Esophagus squamous epithelium (tissue), 5 donors: ENCODE results near the gene CEP112. TPM values are rescaled to one million over a fixed set of nuclear protein-coding genes. Genes with fewer than 3 reads are reported as not detected.

Experiments used
- DNase-seq: peaks from one replicate; lab custom pipeline; 2025; lab: John Stamatoyannopoulos, UW
- H3K27ac ChIP-seq, 4 donors: fragments of 200-600 bp; sonication (generic); one replicate each; pipeline ENCODE4 v1.5.1; 2016 to 2019; ENCODE audit warnings: mild to moderate bottlenecking in 1 of 4
- H3K27me3 ChIP-seq, 4 donors: fragments of 200-600 bp; sonication (generic); 1 replicate in 3 of 4; 2 replicates in 1 of 4; pipeline versions ENCODE4 v1.5.1 to v1.6.0; 2017 to 2021; ENCODE audit warnings: antibody characterized with exemption in 1 of 4
- H3K36me3 ChIP-seq, 3 donors: fragments of 200-600 bp; sonication (generic); one replicate each; pipeline ENCODE4 v1.5.1; 2016 to 2019
- H3K4me1 ChIP-seq, 3 donors: fragments of 200-600 bp; sonication (generic); one replicate each; pipeline ENCODE4 v1.5.1; 2017 to 2019
- H3K4me3 ChIP-seq, 4 donors: fragments of 200-600 bp; sonication (generic); 1 replicate in 3 of 4; 2 replicates in 1 of 4; pipeline ENCODE4 v1.5.1; 2016 to 2019; ENCODE audit warnings: mild to moderate bottlenecking in 2 of 4, moderate library complexity in 1 of 4
- H3K9me3 ChIP-seq, 3 donors: fragments of 200-600 bp; sonication (generic); one replicate each; pipeline ENCODE4 v1.5.1; 2016 to 2019
- POLR2A ChIP-seq, 4 donors: fragments of 450-650 bp; IDR thresholded peaks; one replicate each; pipeline ENCODE4 v1.6.1; 2017; ENCODE audit warnings: antibody characterized with exemption in 4 of 4, mild to moderate bottlenecking in 4 of 4, moderate library complexity in 3 of 4
- WGBS, 2 donors: methylation state at CpG; one replicate each; pipeline ENCODE4 v1.1.5; 2018; 5-methylcytosine and 5-hydroxymethylcytosine counted together
- intact Hi-C: fragments of 100-400 bp; cut with DNase I; formaldehyde crosslinking; loops from one replicate; pipeline ENCODE4 v1.15.0; 2022
- total RNA-seq, 4 donors: library from RNA; depleted of rRNA; stranded (reverse); fragments of >200 nt; gene quantifications; one replicate each; pipeline ENCODE4 v1.1.0, GENCODE V29; 2016
- TF ChIP-seq, protein P1 (sequence below), 6 experiments: fragments of 450-650 bp in 4 of 6; fragments of 200-600 bp in 2 of 6; sonication (generic) in 2 of 6; IDR thresholded peaks; one replicate each; pipeline ENCODE4 v1.5.1; 2016 to 2019; ENCODE audit warnings: antibody characterized with exemption in 6 of 6, mild to moderate bottlenecking in 4 of 6, moderate library complexity in 4 of 6
- donor health status: DM: yes; HTN: yes; CAD: no.

The CEP112 gene
- total RNA-seq, 4 donors from 2014 or later: 2.5 to 10.9 (median 6.4) TPM

DNA sequence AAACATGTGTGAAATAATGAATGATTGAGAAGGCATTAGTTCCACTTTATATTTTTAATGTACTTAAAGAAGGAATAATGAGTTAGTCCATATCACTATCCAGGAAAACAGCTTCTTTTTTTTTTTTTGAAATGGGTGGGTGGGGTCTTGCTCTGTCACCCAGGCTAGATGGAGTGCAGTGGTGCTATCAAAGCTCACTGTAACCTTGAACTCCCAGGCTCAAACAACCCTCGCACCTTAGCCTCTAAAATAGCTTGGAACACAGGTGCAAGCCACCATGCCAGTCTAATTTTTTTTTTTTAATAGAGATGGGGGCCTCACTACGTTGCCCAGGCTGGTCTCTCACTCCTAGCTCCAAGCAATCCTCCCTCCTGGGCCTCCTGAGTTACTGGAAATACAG, 275.5 kb downstream of the CEP112 start:
- H3K27me3 ChIP-seq: no peaks in the 10 kb centered on the region
- H3K4me3 ChIP-seq: no peak overlapping the region
- intact Hi-C loops: no loop called here
- no peak for DNase-seq
- TF ChIP-seq, protein P1, sequence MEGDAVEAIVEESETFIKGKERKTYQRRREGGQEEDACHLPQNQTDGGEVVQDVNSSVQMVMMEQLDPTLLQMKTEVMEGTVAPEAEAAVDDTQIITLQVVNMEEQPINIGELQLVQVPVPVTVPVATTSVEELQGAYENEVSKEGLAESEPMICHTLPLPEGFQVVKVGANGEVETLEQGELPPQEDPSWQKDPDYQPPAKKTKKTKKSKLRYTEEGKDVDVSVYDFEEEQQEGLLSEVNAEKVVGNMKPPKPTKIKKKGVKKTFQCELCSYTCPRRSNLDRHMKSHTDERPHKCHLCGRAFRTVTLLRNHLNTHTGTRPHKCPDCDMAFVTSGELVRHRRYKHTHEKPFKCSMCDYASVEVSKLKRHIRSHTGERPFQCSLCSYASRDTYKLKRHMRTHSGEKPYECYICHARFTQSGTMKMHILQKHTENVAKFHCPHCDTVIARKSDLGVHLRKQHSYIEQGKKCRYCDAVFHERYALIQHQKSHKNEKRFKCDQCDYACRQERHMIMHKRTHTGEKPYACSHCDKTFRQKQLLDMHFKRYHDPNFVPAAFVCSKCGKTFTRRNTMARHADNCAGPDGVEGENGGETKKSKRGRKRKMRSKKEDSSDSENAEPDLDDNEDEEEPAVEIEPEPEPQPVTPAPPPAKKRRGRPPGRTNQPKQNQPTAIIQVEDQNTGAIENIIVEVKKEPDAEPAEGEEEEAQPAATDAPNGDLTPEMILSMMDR (IDR thresholded peaks at IDR 0.05): no peak
- TF ChIP-seq POLR2A (IDR thresholded peaks at IDR 0.05): no peak
- H3K9me3 ChIP-seq: no peaks in the 10 kb centered on the region
- 79 to 94% methylated on average over 2 of the region's 2 CpGs for WGBS, 2 donors
- no peak overlapping the region for H3K27ac ChIP-seq
- H3K36me3 ChIP-seq: no peaks in the 10 kb centered on the region
- peaks cover 0 to 19% (median 8%) of the 10 kb centered on the region in 3 donors for H3K4me1 ChIP-seq

DNA sequence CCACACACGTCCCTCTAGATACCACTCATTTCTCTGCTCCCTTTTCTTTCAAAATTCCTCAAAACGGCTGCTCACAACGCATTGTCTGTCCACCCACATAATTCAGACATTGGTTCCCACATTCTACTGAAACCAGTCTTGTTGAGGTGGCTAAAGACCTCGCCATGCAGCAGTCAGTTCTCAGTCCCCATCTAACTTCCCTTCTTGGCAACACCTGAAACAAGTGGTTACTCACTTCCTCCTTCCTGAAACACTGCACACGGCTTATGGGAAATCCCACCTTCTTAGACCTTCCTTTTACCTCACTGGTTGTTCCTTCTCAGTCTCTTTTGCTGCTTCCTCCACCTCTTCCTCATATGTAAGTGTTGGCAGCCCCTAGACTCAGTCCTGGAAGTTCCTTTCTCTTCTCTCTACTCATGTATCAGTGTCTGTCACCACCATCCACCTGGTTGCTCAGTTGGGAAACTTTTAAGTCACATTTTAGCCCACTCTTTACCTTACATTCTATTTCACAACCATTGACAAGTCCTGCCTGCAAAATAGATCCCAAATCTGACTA, 277.1 kb downstream of the CEP112 start:
- DNase-seq: no peak
- Histone ChIP-seq H3K27me3 (no peaks in the 10 kb centered on the region), H3K9me3 (peaks cover 0 to 10% (median 0%) of the 10 kb centered on the region in 3 donors), H3K4me3 (no peak overlapping the region), H3K4me1 (peaks cover 0 to 19% (median 8%) of the 10 kb centered on the region in 3 donors), H3K36me3 (no peaks in the 10 kb centered on the region), H3K27ac (peak overlapping the region in 1 of 4 donors; percentile 0)
- intact Hi-C loops: no loop called here
- TF ChIP-seq, protein P1 (IDR thresholded peaks at IDR 0.05): no peak
- no peak for TF ChIP-seq POLR2A (IDR thresholded peaks at IDR 0.05)
- 57 to 64% methylated on average over 5 of the region's 5 CpGs for WGBS, 2 donors

DNA sequence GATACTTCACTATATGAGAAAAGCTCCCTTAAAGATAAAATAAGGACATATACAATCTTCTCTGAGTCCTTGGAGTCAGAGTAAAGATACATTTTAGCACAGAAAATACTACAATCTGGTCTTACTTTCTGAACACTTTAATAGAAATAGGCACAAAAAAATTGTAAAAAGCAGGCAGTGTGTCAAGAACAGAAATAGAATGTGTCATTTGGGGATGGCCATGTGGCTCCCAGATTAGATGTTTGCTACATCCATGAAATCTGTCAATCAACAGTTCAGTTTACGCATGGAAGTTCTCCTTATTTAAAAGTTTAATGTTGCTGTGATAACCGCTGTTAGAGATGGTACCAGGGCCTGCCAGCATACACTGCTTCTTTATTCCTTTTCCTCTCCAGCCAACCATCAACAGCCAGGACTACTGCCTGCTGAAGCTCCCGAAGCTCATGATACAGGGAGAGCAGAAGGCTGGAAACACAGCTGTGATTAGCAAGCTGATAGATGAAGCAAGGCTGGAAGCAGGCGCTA, 278.5 kb downstream of the CEP112 start:
- H3K4me1 ChIP-seq: peaks cover 0 to 4% (median 0%) of the 10 kb centered on the region in 3 donors
- intact Hi-C loops: no loop called here
- 84 to 88% methylated on average over 4 of the region's 4 CpGs for WGBS, 2 donors
- no peaks in the 10 kb centered on the region for H3K36me3 ChIP-seq
- no peak overlapping the region for H3K27ac ChIP-seq
- H3K9me3 ChIP-seq: peaks cover 0 to 10% (median 0%) of the 10 kb centered on the region in 3 donors
- TF ChIP-seq, protein P1 (IDR thresholded peaks at IDR 0.05): no peak
- TF ChIP-seq POLR2A (IDR thresholded peaks at IDR 0.05): no peak
- H3K27me3 ChIP-seq: no peaks in the 10 kb centered on the region
- no peak overlapping the region for H3K4me3 ChIP-seq
- no peak for DNase-seq

GRCh38 chr17:65910836-65911235, 281.1 kb downstream of the CEP112 start:
- no peak for DNase-seq
- no peaks in the 10 kb centered on the region for H3K4me1 ChIP-seq
- no peaks in the 10 kb centered on the region for H3K27me3 ChIP-seq
- TF ChIP-seq, protein P1 (IDR thresholded peaks at IDR 0.05): no peak
- no peak for TF ChIP-seq POLR2A (IDR thresholded peaks at IDR 0.05)
- 89 to 94% methylated on average over 1 of the region's 1 CpG for WGBS, 2 donors
- H3K4me3 ChIP-seq: no peak overlapping the region
- intact Hi-C loops: no loop called here
- H3K27ac ChIP-seq: no peak overlapping the region
- H3K9me3 ChIP-seq: peaks cover 0 to 10% (median 0%) of the 10 kb centered on the region in 3 donors
- no peaks in the 10 kb centered on the region for H3K36me3 ChIP-seq

GRCh38 chr17:65902831-65903522, 289.0 kb downstream of the CEP112 start:
- no peak for DNase-seq
- no peaks in the 10 kb centered on the region for H3K27me3 ChIP-seq
- no peaks in the 10 kb centered on the region for H3K36me3 ChIP-seq
- no peak overlapping the region for H3K4me3 ChIP-seq
- H3K4me1 ChIP-seq: no peaks in the 10 kb centered on the region
- H3K9me3 ChIP-seq: no peaks in the 10 kb centered on the region
- 82 to 83% methylated on average over 10 to 11 of the region's 11 CpGs for WGBS, 2 donors
- no peak overlapping the region for H3K27ac ChIP-seq
- TF ChIP-seq, protein P1 (IDR thresholded peaks at IDR 0.05): no peak
- TF ChIP-seq POLR2A (IDR thresholded peaks at IDR 0.05): no peak
- intact Hi-C loops: no loop called here
